Vagina (tissue), 2 donors: ENCODE data around the gene BCAT1.

ENCODE experiments used
- CTCF ChIP-seq, 3 experiments: fragments of 450-650 bp in 2 of 3; fragments of 200-600 bp in 1 of 3; sonication (generic) in 1 of 3; IDR thresholded peaks; one replicate each; pipeline ENCODE4 v1.5.1; 2017 to 2019; ENCODE audit warnings: antibody characterized with exemption in 3 of 3, mild to moderate bottlenecking in 2 of 3, moderate library complexity in 2 of 3
- POLR2A ChIP-seq, 2 donors: fragments of 450-650 bp; IDR thresholded peaks; one replicate each; pipeline ENCODE4 v1.6.1; 2017; ENCODE audit warnings: antibody characterized with exemption in 2 of 2, mild to moderate bottlenecking in 2 of 2, moderate library complexity in 2 of 2

GRCh38 chr12:24970177-24970576 is 21.3 kb upstream of the BCAT1 start:
- TF ChIP-seq POLR2A (IDR thresholded peaks at IDR 0.05), result no peak
- no peak for TF ChIP-seq CTCF (IDR thresholded peaks at IDR 0.05)
